Neural cell (in vitro differentiated cells): Measurements from ENCODE around the gene REXO2. TPM values are rescaled to one million over a fixed set of nuclear protein-coding genes. Genes with fewer than 3 reads are reported as not detected.

ENCODE experiments used
- H2AFZ ChIP-seq: fragments of 200-600, 300-800 bp; sonication (generic), shearing (Covaris generic); 2 replicates; pipeline ENCODE4 v1.6.0; 2014; ENCODE audit warnings: low read depth, mild to moderate bottlenecking, antibody characterized with exemption, low read length, moderate library complexity
- H3F3A ChIP-seq: fragments of 200-600 bp; shearing (Covaris generic); 2 replicates; pipeline ENCODE4 v1.6.1; 2016; ENCODE audit warnings: mild to moderate bottlenecking, moderate library complexity, mixed read lengths, antibody characterized with exemption, low read length; ENCODE audit not compliant: insufficient read depth, poor library complexity, severe bottlenecking
- H3K27ac ChIP-seq: fragments of 200-600, 300-800 bp; sonication (generic), shearing (Covaris generic); 2 replicates; pipeline ENCODE4 v1.5.1; 2014; ENCODE audit warnings: mild to moderate bottlenecking, low read length, moderate library complexity
- H3K27me3 ChIP-seq: fragments of 300-800, 200-600 bp; sonication (generic), shearing (Covaris generic); 2 replicates; pipeline ENCODE4 v1.6.0; 2014; ENCODE audit warnings: mild to moderate bottlenecking, low read depth, low read length, moderate library complexity; ENCODE audit not compliant: insufficient read depth
- H3K36me3 ChIP-seq: fragments of 300-800, 200-600 bp; sonication (generic), shearing (Covaris generic); 2 replicates; pipeline ENCODE4 v1.5.1; 2014; ENCODE audit warnings: mild to moderate bottlenecking, antibody characterized with exemption, low read length, moderate library complexity; ENCODE audit not compliant: insufficient read depth
- H3K4me2 ChIP-seq: fragments of 300-800, 200-600 bp; sonication (generic), shearing (Covaris generic); 2 replicates; pipeline ENCODE4 v1.6.0; 2014; ENCODE audit warnings: mild to moderate bottlenecking, low read length
- H3K4me3 ChIP-seq: fragments of 300-800, 200-600 bp; sonication (generic), shearing (Covaris generic); 2 replicates; pipeline ENCODE4 v1.5.1; 2014; ENCODE audit warnings: mild to moderate bottlenecking, low read length, moderate library complexity
- H3K79me2 ChIP-seq: fragments of 200-600 bp; shearing (Covaris generic); replicated peaks from 2 replicates; pipeline ENCODE4 v1.6.0; 2014; ENCODE audit warnings: mild to moderate bottlenecking, low read length, moderate library complexity; ENCODE audit not compliant: insufficient read depth
- H3K9ac ChIP-seq: fragments of 300-800, 200-600 bp; sonication (generic), shearing (Covaris generic); 2 replicates; pipeline ENCODE4 v1.6.1; 2016; ENCODE audit warnings: mild to moderate bottlenecking, low read length, mixed read lengths
- H3K9me2 ChIP-seq: fragments of 200-600 bp; shearing (Covaris generic); 2 replicates; pipeline ENCODE4 v1.6.1; 2016; ENCODE audit warnings: mild to moderate bottlenecking, low read length, mixed read lengths; ENCODE audit not compliant: insufficient read depth
- H3K9me3 ChIP-seq: fragments of 200-600, 300-800 bp; sonication (generic), shearing (Covaris generic); 2 replicates; pipeline ENCODE4 v1.6.1; 2016; ENCODE audit warnings: mild to moderate bottlenecking, mixed run types, low read length, moderate library complexity, mixed read lengths
- H4K20me1 ChIP-seq: fragments of 200-600 bp; shearing (Covaris generic); 2 replicates; pipeline ENCODE4 v1.6.1; 2016; ENCODE audit warnings: mild to moderate bottlenecking, mixed run types; ENCODE audit not compliant: insufficient read depth
- EP300 ChIP-seq: fragments of 450-650 bp; conservative IDR thresholded peaks from 2 replicates; pipeline ENCODE4 v1.6.1; 2014; ENCODE audit warnings: antibody characterized with exemption, mild to moderate bottlenecking, moderate library complexity; ENCODE audit not compliant: poor library complexity, severe bottlenecking
- EZH2 ChIP-seq: fragments of 200-600, 300-800 bp; shearing (Covaris generic), sonication (generic); IDR thresholded peaks from 2 replicates; pipeline ENCODE4 v1.6.1; 2014; ENCODE audit warnings: antibody characterized with exemption, low read length, borderline replicate concordance, mild to moderate bottlenecking; ENCODE audit not compliant: insufficient read depth, poor library complexity, severe bottlenecking
- MXI1 ChIP-seq: fragments of 450-650 bp; conservative IDR thresholded peaks from 2 replicates; pipeline ENCODE4 v1.6.1; 2014; ENCODE audit warnings: antibody characterized with exemption, mild to moderate bottlenecking; ENCODE audit not compliant: poor library complexity, severe bottlenecking
- POLR2AphosphoS5 ChIP-seq: IDR thresholded peaks from 2 replicates; pipeline ENCODE4 v1.6.1; 2012
- RAD21 ChIP-seq: fragments of 450-650 bp; conservative IDR thresholded peaks from 2 replicates; pipeline ENCODE4 v1.6.1; 2014; ENCODE audit warnings: antibody characterized with exemption, mild to moderate bottlenecking, moderate library complexity
- SMC3 ChIP-seq: fragments of 450-650 bp; conservative IDR thresholded peaks from 2 replicates; pipeline ENCODE4 v1.6.1; 2014; ENCODE audit warnings: antibody characterized with exemption, mild to moderate bottlenecking, moderate library complexity; ENCODE audit not compliant: poor library complexity
- TAF1 ChIP-seq: IDR thresholded peaks from 2 replicates; pipeline ENCODE4 v1.6.1; 2012; ENCODE audit warnings: low read depth
- polyA plus RNA-seq: library from polyadenylated mRNA; depleted of rRNA; stranded (reverse); fragments of >200 nt; gene quantifications from 2 replicates; pipeline ENCODE4 v1.2.3, GENCODE V29; 2014
- TF ChIP-seq, protein P1 (sequence below): IDR thresholded peaks from 2 replicates; pipeline ENCODE4 v1.6.1; 2012; ENCODE audit warnings: borderline replicate concordance
- TF ChIP-seq, protein P2 (sequence below): fragments of 450-650 bp; IDR thresholded peaks from 2 replicates; pipeline ENCODE4 v1.5.1; 2014; ENCODE audit warnings: antibody characterized with exemption, mild to moderate bottlenecking, moderate library complexity; ENCODE audit not compliant: poor library complexity, severe bottlenecking

REXO2 gene
- polyA plus RNA-seq, 1 donor from 2014 or later = 48.8 TPM

DNA sequence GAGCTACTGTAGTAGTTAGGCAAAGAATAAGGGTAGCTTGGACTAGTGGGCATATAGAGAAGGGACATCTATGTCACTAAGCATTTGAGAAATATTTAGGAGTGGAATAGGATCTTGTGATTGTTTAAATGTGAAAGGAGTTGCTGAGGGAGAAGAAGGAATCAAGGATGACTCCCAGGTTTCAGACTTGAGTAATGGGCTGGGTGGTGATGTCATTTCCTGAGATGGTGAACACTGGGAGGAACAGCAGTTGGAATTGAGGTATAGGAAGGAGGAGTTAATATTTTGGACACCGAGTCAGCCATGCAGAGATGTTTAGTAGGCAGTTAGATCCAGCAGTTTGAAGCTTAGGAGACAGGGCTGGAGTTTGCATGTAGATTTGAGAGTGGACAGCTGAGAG, 40.1 kb downstream of the REXO2 start:
- H3K9ac ChIP-seq = no peak overlapping the region
- TF ChIP-seq RAD21 = no peak
- no peak for TF ChIP-seq TAF1
- TF ChIP-seq SMC3 = no peak
- TF ChIP-seq POLR2AphosphoS5 = no peak
- TF ChIP-seq MXI1 = no peak
- TF ChIP-seq, protein P1, sequence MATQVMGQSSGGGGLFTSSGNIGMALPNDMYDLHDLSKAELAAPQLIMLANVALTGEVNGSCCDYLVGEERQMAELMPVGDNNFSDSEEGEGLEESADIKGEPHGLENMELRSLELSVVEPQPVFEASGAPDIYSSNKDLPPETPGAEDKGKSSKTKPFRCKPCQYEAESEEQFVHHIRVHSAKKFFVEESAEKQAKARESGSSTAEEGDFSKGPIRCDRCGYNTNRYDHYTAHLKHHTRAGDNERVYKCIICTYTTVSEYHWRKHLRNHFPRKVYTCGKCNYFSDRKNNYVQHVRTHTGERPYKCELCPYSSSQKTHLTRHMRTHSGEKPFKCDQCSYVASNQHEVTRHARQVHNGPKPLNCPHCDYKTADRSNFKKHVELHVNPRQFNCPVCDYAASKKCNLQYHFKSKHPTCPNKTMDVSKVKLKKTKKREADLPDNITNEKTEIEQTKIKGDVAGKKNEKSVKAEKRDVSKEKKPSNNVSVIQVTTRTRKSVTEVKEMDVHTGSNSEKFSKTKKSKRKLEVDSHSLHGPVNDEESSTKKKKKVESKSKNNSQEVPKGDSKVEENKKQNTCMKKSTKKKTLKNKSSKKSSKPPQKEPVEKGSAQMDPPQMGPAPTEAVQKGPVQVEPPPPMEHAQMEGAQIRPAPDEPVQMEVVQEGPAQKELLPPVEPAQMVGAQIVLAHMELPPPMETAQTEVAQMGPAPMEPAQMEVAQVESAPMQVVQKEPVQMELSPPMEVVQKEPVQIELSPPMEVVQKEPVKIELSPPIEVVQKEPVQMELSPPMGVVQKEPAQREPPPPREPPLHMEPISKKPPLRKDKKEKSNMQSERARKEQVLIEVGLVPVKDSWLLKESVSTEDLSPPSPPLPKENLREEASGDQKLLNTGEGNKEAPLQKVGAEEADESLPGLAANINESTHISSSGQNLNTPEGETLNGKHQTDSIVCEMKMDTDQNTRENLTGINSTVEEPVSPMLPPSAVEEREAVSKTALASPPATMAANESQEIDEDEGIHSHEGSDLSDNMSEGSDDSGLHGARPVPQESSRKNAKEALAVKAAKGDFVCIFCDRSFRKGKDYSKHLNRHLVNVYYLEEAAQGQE = no peak
- H3K9me2 ChIP-seq = no peaks in the 10 kb centered on the region
- no peaks in the 10 kb centered on the region for H3K36me3 ChIP-seq
- H3F3A ChIP-seq = no peaks in the 10 kb centered on the region
- no peak overlapping the region for H2AFZ ChIP-seq
- H3K27ac ChIP-seq = no peak overlapping the region
- no peak overlapping the region for H3K4me3 ChIP-seq
- H3K79me2 ChIP-seq = no peaks in the 10 kb centered on the region
- no peaks in the 10 kb centered on the region for H3K27me3 ChIP-seq
- H3K4me2 ChIP-seq = no peak overlapping the region
- no peaks in the 10 kb centered on the region for H3K9me3 ChIP-seq
- no peaks in the 10 kb centered on the region for H4K20me1 ChIP-seq

DNA sequence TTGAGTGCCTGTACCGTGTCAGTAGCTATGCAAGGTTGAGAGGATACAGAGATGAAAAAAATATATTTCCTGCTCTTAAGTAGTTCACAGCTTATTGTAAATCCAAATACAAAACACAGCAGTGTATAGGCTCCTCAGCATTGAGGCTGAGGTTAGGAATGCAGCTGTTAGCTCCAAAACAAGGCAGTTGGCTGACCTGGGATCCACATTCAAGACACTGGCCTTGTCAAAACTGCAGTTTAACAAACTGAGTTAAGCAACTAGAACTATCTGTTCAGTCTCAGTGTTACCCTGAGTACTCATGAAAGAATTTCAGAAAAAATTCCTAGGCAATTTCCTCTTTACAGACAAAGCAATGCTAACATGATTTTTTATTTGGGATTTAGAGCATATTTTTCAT, 42.8 kb downstream of the REXO2 start:
- Histone ChIP-seq H3K9ac (no peak overlapping the region), H3K4me3 (no peak overlapping the region), H3F3A (no peaks in the 10 kb centered on the region), H3K9me3 (no peaks in the 10 kb centered on the region), H3K79me2 (no peaks in the 10 kb centered on the region), H2AFZ (no peak overlapping the region), H3K36me3 (no peaks in the 10 kb centered on the region), H3K27me3 (no peaks in the 10 kb centered on the region), H3K9me2 (no peaks in the 10 kb centered on the region), H4K20me1 (no peaks in the 10 kb centered on the region), H3K27ac (no peak overlapping the region), H3K4me2 (no peak overlapping the region)
- TF ChIP-seq SMC3 (no peak), EP300 (no peak), EZH2 (no peak), RAD21 (no peak), TAF1 (no peak), MXI1 (no peak), POLR2AphosphoS5 (no peak)
- TF ChIP-seq, protein P2, sequence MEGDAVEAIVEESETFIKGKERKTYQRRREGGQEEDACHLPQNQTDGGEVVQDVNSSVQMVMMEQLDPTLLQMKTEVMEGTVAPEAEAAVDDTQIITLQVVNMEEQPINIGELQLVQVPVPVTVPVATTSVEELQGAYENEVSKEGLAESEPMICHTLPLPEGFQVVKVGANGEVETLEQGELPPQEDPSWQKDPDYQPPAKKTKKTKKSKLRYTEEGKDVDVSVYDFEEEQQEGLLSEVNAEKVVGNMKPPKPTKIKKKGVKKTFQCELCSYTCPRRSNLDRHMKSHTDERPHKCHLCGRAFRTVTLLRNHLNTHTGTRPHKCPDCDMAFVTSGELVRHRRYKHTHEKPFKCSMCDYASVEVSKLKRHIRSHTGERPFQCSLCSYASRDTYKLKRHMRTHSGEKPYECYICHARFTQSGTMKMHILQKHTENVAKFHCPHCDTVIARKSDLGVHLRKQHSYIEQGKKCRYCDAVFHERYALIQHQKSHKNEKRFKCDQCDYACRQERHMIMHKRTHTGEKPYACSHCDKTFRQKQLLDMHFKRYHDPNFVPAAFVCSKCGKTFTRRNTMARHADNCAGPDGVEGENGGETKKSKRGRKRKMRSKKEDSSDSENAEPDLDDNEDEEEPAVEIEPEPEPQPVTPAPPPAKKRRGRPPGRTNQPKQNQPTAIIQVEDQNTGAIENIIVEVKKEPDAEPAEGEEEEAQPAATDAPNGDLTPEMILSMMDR = no peak
- TF ChIP-seq, protein P1 = no peak
